ENCODE results near the gene ZNF277. TPM values are rescaled to one million over a fixed set of nuclear protein-coding genes. Genes with fewer than 3 reads are reported as not detected.
A peak's percentile ranks its signal among the peaks of the same experiment; 100 is the strongest.

ZNF277 gene
- total RNA-seq, 2 donors from 2014 or later, result 15.9 to 29.8 TPM

DNA sequence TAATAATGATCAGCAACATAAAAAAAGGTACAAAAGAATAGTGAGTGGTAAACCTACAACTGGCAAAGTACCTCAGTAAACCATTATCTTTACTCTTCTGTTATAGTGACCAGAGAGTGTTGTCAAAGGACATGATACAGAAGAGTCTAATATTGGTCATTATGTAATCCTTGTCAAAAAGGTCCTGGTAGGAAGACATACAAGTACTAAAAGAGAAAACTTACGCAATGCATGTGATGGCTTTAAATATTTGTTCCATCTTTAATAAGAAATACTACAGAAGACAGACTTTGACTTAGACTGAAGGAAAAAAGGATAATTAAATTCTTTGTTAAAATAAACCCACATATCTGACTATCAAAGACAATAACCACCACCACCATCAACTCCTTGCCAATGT is 6.8 kb upstream of the ZNF277 start:
- no peaks in the 10 kb centered on the region for H3K9me3 ChIP-seq
- peaks cover 0 to 18% of the 10 kb centered on the region in 2 donors for H3K4me1 ChIP-seq
- TF ChIP-seq, protein P1, sequence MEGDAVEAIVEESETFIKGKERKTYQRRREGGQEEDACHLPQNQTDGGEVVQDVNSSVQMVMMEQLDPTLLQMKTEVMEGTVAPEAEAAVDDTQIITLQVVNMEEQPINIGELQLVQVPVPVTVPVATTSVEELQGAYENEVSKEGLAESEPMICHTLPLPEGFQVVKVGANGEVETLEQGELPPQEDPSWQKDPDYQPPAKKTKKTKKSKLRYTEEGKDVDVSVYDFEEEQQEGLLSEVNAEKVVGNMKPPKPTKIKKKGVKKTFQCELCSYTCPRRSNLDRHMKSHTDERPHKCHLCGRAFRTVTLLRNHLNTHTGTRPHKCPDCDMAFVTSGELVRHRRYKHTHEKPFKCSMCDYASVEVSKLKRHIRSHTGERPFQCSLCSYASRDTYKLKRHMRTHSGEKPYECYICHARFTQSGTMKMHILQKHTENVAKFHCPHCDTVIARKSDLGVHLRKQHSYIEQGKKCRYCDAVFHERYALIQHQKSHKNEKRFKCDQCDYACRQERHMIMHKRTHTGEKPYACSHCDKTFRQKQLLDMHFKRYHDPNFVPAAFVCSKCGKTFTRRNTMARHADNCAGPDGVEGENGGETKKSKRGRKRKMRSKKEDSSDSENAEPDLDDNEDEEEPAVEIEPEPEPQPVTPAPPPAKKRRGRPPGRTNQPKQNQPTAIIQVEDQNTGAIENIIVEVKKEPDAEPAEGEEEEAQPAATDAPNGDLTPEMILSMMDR (IDR thresholded peaks at IDR 0.05), result no peak
- no peak for DNase-seq (ENCODE audit: low spot score)
- no peaks in the 10 kb centered on the region for H3K27me3 ChIP-seq
- H3K27ac ChIP-seq, result no peak overlapping the region
- H3K36me3 ChIP-seq, result no peaks in the 10 kb centered on the region
- no peak overlapping the region for H3K4me3 ChIP-seq

DNA sequence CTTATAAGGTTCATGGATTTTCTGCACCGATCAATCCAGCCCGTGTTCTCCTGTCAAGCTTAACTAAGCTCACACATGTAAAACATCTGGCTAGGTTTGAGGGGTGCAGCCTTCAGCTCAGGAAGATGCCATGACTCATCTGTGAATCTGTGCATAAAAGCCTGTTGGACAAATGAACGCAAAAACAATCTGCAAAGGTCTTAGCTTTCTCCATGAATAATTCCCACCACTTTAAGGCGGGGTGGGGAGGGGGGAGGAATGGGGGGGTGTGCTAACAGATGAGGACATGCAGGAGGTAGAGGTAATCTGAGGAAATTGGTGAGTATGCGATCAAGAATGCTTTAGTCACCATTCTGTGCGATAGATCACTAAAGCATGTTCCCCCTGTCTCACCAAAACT is 5.1 kb upstream of the ZNF277 start:
- Histone ChIP-seq H3K27ac (no peak overlapping the region), H3K4me1 (peaks cover 0 to 18% of the 10 kb centered on the region in 2 donors), H3K9me3 (no peaks in the 10 kb centered on the region), H3K36me3 (no peaks in the 10 kb centered on the region), H3K4me3 (no peak overlapping the region), H3K27me3 (no peaks in the 10 kb centered on the region)
- TF ChIP-seq, protein P1 (IDR thresholded peaks at IDR 0.05), result no peak
- no peak for DNase-seq (ENCODE audit: low spot score)

DNA sequence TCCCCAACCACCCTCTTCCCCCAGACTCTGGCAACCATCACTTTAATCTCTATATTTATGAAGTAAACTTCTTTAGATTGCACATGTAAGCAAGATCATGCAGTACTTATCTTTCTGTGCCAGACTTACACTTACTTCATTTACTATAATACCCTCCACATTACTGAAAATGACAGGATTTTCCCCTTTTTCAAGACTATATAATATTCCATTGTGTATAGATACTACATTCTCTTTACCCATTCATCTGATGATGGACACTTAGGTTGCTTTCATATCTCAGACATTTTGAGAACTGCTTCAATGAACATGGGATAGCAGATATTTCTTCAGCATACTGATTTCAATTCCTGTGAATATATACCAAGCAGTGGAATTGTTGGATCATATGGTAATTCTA is 4.7 kb upstream of the ZNF277 start:
- H3K4me3 ChIP-seq, result no peak overlapping the region
- no peak for DNase-seq (ENCODE audit: low spot score)
- H3K27me3 ChIP-seq, result no peaks in the 10 kb centered on the region
- no peak overlapping the region for H3K27ac ChIP-seq
- H3K4me1 ChIP-seq, result peaks cover 0 to 18% of the 10 kb centered on the region in 2 donors
- H3K9me3 ChIP-seq, result no peaks in the 10 kb centered on the region
- TF ChIP-seq, protein P1 (IDR thresholded peaks at IDR 0.05), result no peak
- H3K36me3 ChIP-seq, result no peaks in the 10 kb centered on the region

DNA sequence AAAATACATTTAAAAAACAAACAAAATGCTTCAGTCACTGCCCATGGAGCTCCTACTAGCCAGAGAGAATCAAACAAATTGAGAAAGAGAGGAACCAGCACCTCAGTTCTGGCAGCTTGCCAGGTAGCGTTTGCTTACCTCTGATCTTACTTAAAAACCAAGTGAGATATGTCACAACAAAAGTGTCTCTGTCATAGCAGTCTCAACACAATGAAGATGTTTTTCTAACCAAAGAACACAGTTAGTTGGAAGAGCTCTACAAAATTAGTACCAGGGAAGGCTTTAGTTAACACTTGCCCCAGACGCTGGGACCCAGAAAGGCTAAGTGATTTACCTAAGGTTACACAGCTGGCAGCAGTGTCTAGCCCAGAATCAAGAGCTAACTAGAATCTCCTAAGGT is 3.7 kb upstream of the ZNF277 start:
- Histone ChIP-seq H3K27ac (no peak overlapping the region), H3K4me3 (no peak overlapping the region), H3K27me3 (no peaks in the 10 kb centered on the region), H3K36me3 (no peaks in the 10 kb centered on the region), H3K9me3 (no peaks in the 10 kb centered on the region), H3K4me1 (peaks cover 0 to 26% of the 10 kb centered on the region in 2 donors)
- peak; percentile 73 for DNase-seq (ENCODE audit: low spot score)
- TF ChIP-seq, protein P1 (IDR thresholded peaks at IDR 0.05), result no peak

DNA sequence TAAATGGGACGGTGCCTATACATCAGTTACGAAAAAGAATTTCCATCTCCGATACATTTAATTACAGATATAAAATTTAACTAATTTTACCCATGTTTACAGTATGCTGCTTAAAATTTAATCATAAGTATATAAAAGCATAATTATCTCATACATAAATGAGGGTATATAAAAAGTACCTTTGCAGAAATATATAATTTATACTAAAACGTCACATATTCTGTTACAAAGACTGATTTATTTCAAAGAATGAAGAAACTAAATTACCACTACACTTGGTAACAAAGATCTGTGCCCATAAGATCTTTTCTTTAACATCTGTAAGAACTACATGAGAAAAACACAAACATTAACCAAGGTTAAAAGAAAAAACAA is 3.1 kb upstream of the ZNF277 start:
- Histone ChIP-seq H3K4me3 (no peak overlapping the region), H3K9me3 (no peaks in the 10 kb centered on the region), H3K4me1 (peaks cover 0 to 29% of the 10 kb centered on the region in 2 donors), H3K27ac (no peak overlapping the region), H3K27me3 (no peaks in the 10 kb centered on the region), H3K36me3 (no peaks in the 10 kb centered on the region)
- TF ChIP-seq, protein P1 (IDR thresholded peaks at IDR 0.05), result no peak
- DNase-seq (ENCODE audit: low spot score), result no peak

Data from right atrium auricular region (tissue), 2 donors.